C4-2B (cell line): ENCODE data around the gene TMEM150A.

Experiments used
- ZFX ChIP-seq: fragments of 450-650 bp; IDR thresholded peaks from 2 replicates; pipeline ENCODE4 v1.6.1; 2017
- TF ChIP-seq, protein P1 (sequence below): fragments of 450-650 bp; conservative IDR thresholded peaks from 2 replicates; pipeline ENCODE4 v1.5.1; 2017; ENCODE audit warnings: mild to moderate bottlenecking

- TF ChIP-seq, protein P1, sequence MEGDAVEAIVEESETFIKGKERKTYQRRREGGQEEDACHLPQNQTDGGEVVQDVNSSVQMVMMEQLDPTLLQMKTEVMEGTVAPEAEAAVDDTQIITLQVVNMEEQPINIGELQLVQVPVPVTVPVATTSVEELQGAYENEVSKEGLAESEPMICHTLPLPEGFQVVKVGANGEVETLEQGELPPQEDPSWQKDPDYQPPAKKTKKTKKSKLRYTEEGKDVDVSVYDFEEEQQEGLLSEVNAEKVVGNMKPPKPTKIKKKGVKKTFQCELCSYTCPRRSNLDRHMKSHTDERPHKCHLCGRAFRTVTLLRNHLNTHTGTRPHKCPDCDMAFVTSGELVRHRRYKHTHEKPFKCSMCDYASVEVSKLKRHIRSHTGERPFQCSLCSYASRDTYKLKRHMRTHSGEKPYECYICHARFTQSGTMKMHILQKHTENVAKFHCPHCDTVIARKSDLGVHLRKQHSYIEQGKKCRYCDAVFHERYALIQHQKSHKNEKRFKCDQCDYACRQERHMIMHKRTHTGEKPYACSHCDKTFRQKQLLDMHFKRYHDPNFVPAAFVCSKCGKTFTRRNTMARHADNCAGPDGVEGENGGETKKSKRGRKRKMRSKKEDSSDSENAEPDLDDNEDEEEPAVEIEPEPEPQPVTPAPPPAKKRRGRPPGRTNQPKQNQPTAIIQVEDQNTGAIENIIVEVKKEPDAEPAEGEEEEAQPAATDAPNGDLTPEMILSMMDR, result no peak
- TF ChIP-seq ZFX, result no peak
Observed at GRCh38 chr2:85642725-85643124, 40.2 kb upstream of the TMEM150A start.
